HCT116 (cell line): ENCODE results near the gene MED26. TPM values are rescaled to one million over a fixed set of nuclear protein-coding genes. Genes with fewer than 3 reads are reported as not detected.
A peak's percentile ranks its signal among the peaks of the same experiment; 100 is the strongest.

Experiments used
- ATAC-seq: fragments of 200-7000 bp; cut with Tn5 transposase; 2 replicates; pipeline ENCODE4 v1.9.1; 2020; ENCODE audit warnings: mild to moderate bottlenecking, moderate library complexity
- BruUV-seq: library from RNA; stranded (reverse); fragments of 400-500 nt; replicated peaks from 2 replicates; lab custom pipeline; 2021; lab: Mats Ljungman, UMichigan
- CTCF ChIA-PET: fragments of 300-600 bp; sonication (Branson Sonifier 250); formaldehyde crosslinking; loops from one replicate; lab custom pipeline; 2021; ENCODE audit warnings: antibody characterized with exemption; lab: Charles Lee
- POLR2A ChIA-PET: fragments of 300-600, 350-600 bp; sonication (Branson Sonifier 250); formaldehyde crosslinking; loops from one replicate; lab custom pipeline; 2021; ENCODE audit warnings: antibody characterized with exemption; lab: Charles Lee
- RAD21 ChIA-PET, 2 experiments: fragments of 300-600 bp; sonication (Branson Sonifier 250); formaldehyde crosslinking; loops; one replicate each; lab custom pipeline; 2023; ENCODE audit warnings: low total read pairs in 2 of 2; ENCODE audit not compliant: uncharacterized antibody in 2 of 2, unreplicated experiment in 2 of 2, low non-redundant PET in 1 of 2; lab: Charles Lee
- DNase-seq: peaks from one replicate; pipeline ENCODE4 v3.0.0-alpha.2; 2010; ENCODE audit warnings: low read depth, low spot score
- H2AFZ ChIP-seq: fragments of 200-600 bp; shearing (Covaris generic), sonication (generic); 2 replicates; pipeline ENCODE4 v1.6.1; 2017; ENCODE audit warnings: low read depth, mixed run types, mixed read lengths, antibody characterized with exemption, low read length; ENCODE audit not compliant: poor library complexity, severe bottlenecking
- H3K27ac ChIP-seq: 2 replicates; pipeline ENCODE4 v1.5.1; 2012; ENCODE audit warnings: low read depth, low read length
- H3K27me3 ChIP-seq: fragments of 200-600 bp; sonication (generic); 2 replicates; pipeline ENCODE4 v1.6.1; 2016; ENCODE audit warnings: mixed run types, low read length, mixed read lengths; ENCODE audit not compliant: insufficient read depth
- H3K36me3 ChIP-seq, 2 experiments: fragments of 200-500 bp in 1 of 2; fragments of 200-600 bp in 1 of 2; sonication (Bioruptor generic) in 1 of 2; sonication (generic) in 1 of 2; 2 replicates each; pipeline versions ENCODE4 v1.5.1 to v1.6.1; 2014 to 2016; ENCODE audit warnings: low read length in 2 of 2, inconsistent platforms in 1 of 2, mixed read lengths in 1 of 2, mixed run types in 1 of 2; ENCODE audit not compliant: insufficient read depth in 2 of 2, control insufficient read depth in 1 of 2
- H3K4me1 ChIP-seq, 2 experiments: fragments of 200-600 bp in 1 of 2; sonication (generic) in 1 of 2; 2 replicates each; pipeline versions ENCODE4 v1.5.1 to v1.6.1; 2012 to 2017; ENCODE audit warnings: low read length in 2 of 2, inconsistent platforms in 1 of 2, mild to moderate bottlenecking in 1 of 2, mixed read lengths in 1 of 2, mixed run types in 1 of 2, moderate library complexity in 1 of 2; ENCODE audit not compliant: insufficient read depth in 2 of 2, control insufficient read depth in 1 of 2
- H3K4me2 ChIP-seq: fragments of 200-600 bp; sonication (generic); 2 replicates; pipeline ENCODE4 v1.6.1; 2017; ENCODE audit warnings: mixed run types, low read length, mixed read lengths
- H3K4me3 ChIP-seq, 2 experiments: fragments of 200-600 bp in 1 of 2; sonication (generic) in 1 of 2; replicated peaks in 1 of 2; 2 replicates each; pipeline ENCODE4 v1.5.1; 2011 to 2016; ENCODE audit warnings: low read length in 2 of 2, control low read depth in 1 of 2, low read depth in 1 of 2, mild to moderate bottlenecking in 1 of 2, mixed read lengths in 1 of 2, mixed run types in 1 of 2
- H3K79me2 ChIP-seq: fragments of 200-600 bp; sonication (generic); 2 replicates; pipeline ENCODE4 v1.6.1; 2017; ENCODE audit warnings: mild to moderate bottlenecking, mixed run types, low read length, moderate library complexity, mixed read lengths; ENCODE audit not compliant: insufficient read depth
- H3K9ac ChIP-seq: fragments of 200-600 bp; sonication (generic); 2 replicates; pipeline ENCODE4 v1.6.1; 2016; ENCODE audit warnings: low read length, mixed read lengths
- H3K9me2 ChIP-seq: fragments of 200-600 bp; sonication (generic), shearing (Covaris generic); 2 replicates; pipeline ENCODE4 v1.6.1; 2017; ENCODE audit warnings: mixed run types, mild to moderate bottlenecking, moderate library complexity; ENCODE audit not compliant: insufficient read depth
- H3K9me3 ChIP-seq, 2 experiments: fragments of 200-500 bp in 1 of 2; fragments of 200-600 bp in 1 of 2; sonication (Bioruptor generic) in 1 of 2; sonication (generic) in 1 of 2; 2 replicates each; pipeline ENCODE4 v1.6.1; 2014 to 2017; ENCODE audit warnings: low read length in 2 of 2, mixed read lengths in 2 of 2, inconsistent platforms in 1 of 2, low read depth in 1 of 2, mild to moderate bottlenecking in 1 of 2, mixed run types in 1 of 2, moderate library complexity in 1 of 2; ENCODE audit not compliant: control insufficient read depth in 1 of 2, insufficient read depth in 1 of 2
- H4K20me1 ChIP-seq: fragments of 200-600 bp; sonication (generic), shearing (Covaris generic); 2 replicates; pipeline ENCODE4 v1.6.1; 2017; ENCODE audit warnings: mixed run types, mild to moderate bottlenecking, moderate library complexity; ENCODE audit not compliant: insufficient read depth
- ATF3 ChIP-seq: IDR thresholded peaks from 2 replicates; pipeline ENCODE4 v1.6.1; 2012
- CEBPB ChIP-seq: IDR thresholded peaks from 2 replicates; pipeline ENCODE4 v1.6.1; 2012; ENCODE audit warnings: low read depth
- CTCF ChIP-seq, 3 experiments: fragments of 200-600 bp in 1 of 3; sonication (generic) in 1 of 3; IDR thresholded peaks in 2 of 3; conservative IDR thresholded peaks in 1 of 3; 2 replicates each; pipeline ENCODE4 v1.5.1; 2012 to 2017; ENCODE audit warnings: low read depth in 2 of 3, low read length in 2 of 3, antibody characterized with exemption in 1 of 3, borderline replicate concordance in 1 of 3, control low read depth in 1 of 3, mild to moderate bottlenecking in 1 of 3, mixed read lengths in 1 of 3, mixed run types in 1 of 3, moderate library complexity in 1 of 3; ENCODE audit not compliant: insufficient read depth in 1 of 3
- FOSL1 ChIP-seq: IDR thresholded peaks from 2 replicates; pipeline ENCODE4 v1.6.1; 2012; ENCODE audit warnings: low read depth
- JUND ChIP-seq: IDR thresholded peaks from 2 replicates; pipeline ENCODE4 v1.6.1; 2012
- MAX ChIP-seq: IDR thresholded peaks from 2 replicates; pipeline ENCODE4 v1.6.1; 2012
- POLR2AphosphoS5 ChIP-seq: IDR thresholded peaks from 2 replicates; pipeline ENCODE4 v1.6.1; 2011; ENCODE audit warnings: mild to moderate bottlenecking, low read depth, low read length, moderate library complexity
- SRF ChIP-seq: IDR thresholded peaks from 2 replicates; pipeline ENCODE4 v1.6.1; 2012; ENCODE audit warnings: low read depth
- intact Hi-C: fragments of 100-400 bp; cut with micrococcal nuclease; formaldehyde crosslinking; loops from 2 replicates; pipeline ENCODE4 v1.10.0; 2022
- total RNA-seq: library from RNA; stranded (reverse); gene quantifications from one replicate; pipeline ENCODE4 v1.2.1, GENCODE V29; 2021; ENCODE audit not compliant: unreplicated experiment

Gene MED26
- total RNA-seq, 1 experiment from 2014 or later, result 13.3 TPM

- RAD21 ChIA-PET, result no interaction called here
- no TSS peak for BruUV-seq
- no peak overlapping the region for H2AFZ ChIP-seq
Measured at GRCh38 chr19:16569609-16570320, 58.2 kb downstream of the MED26 start.

More at GRCh38 chr19:16569609-16570320, 58.2 kb downstream of the MED26 start:
- peak overlapping the region; percentile 24 for H3K27ac ChIP-seq
- CTCF ChIA-PET, result no interaction called here
- no peaks in the 10 kb centered on the region for H3K27me3 ChIP-seq
- peaks cover 70% of the 10 kb centered on the region for H3K79me2 ChIP-seq
- no peak for ATAC-seq
- POLR2A ChIA-PET, result no interaction called here
- 0 out of 2 replicates have a peak overlapping the region, but pooled peaks have one; percentile 16 for H3K9ac ChIP-seq
- peaks cover 12 to 42% of the 10 kb centered on the region in 2 experiments for H3K4me1 ChIP-seq
- DNase-seq, result no peak
- H3K4me2 ChIP-seq, result peak overlapping the region; percentile 37; the same call in 1 of the 2 replicates
- H3K9me2 ChIP-seq, result no peaks in the 10 kb centered on the region
- no peaks in the 10 kb centered on the region for H4K20me1 ChIP-seq
- H3K9me3 ChIP-seq, result no peaks in the 10 kb centered on the region
- TF ChIP-seq ATF3 (no peak), JUND (no peak), SRF (no peak), POLR2AphosphoS5 (no peak), CEBPB (no peak), MAX (no peak), FOSL1 (no peak), CTCF (IDR thresholded peaks at IDR 0.05 in 2 of 3, conservative IDR thresholded peaks at IDR 0.05 in 1 of 3; ENCODE audit: borderline replicate concordance in 1 of 3, insufficient read depth in 1 of 3, low read depth in 2 of 3, low read length in 2 of 3) (no peak)
- intact Hi-C loops, result no loop called here
- H3K4me3 ChIP-seq, result no peak overlapping the region
- peaks cover 10 to 25% of the 10 kb centered on the region in 2 experiments for H3K36me3 ChIP-seq
